Gastroesophageal sphincter (tissue), 3 donors: ENCODE measurements around the gene TLK2.
A peak's percentile ranks its signal among the peaks of the same experiment; 100 is the strongest.

Experiments used
- EP300 ChIP-seq: sonication (generic); formaldehyde crosslinking; IDR thresholded peaks from one replicate; pipeline ENCODE4 v1.6.1; 2017; ENCODE audit warnings: antibody characterized with exemption, mild to moderate bottlenecking
- POLR2A ChIP-seq, 2 donors: fragments of 450-650 bp; IDR thresholded peaks; one replicate each; pipeline ENCODE4 v1.6.1; 2017; ENCODE audit warnings: antibody characterized with exemption in 2 of 2, mild to moderate bottlenecking in 2 of 2, moderate library complexity in 1 of 2
- POLR2AphosphoS5 ChIP-seq: sonication (generic); formaldehyde crosslinking; IDR thresholded peaks from one replicate; pipeline ENCODE4 v1.6.1; 2017; ENCODE audit warnings: antibody characterized with exemption
- TF ChIP-seq, protein P1 (sequence below), 4 experiments: fragments of 200-600 bp in 2 of 4; fragments of 450-650 bp in 2 of 4; sonication (generic) in 1 of 4; IDR thresholded peaks; one replicate each; pipeline ENCODE4 v1.5.1; 2017 to 2019; ENCODE audit warnings: antibody characterized with exemption in 4 of 4, mild to moderate bottlenecking in 2 of 4, moderate library complexity in 2 of 4

DNA sequence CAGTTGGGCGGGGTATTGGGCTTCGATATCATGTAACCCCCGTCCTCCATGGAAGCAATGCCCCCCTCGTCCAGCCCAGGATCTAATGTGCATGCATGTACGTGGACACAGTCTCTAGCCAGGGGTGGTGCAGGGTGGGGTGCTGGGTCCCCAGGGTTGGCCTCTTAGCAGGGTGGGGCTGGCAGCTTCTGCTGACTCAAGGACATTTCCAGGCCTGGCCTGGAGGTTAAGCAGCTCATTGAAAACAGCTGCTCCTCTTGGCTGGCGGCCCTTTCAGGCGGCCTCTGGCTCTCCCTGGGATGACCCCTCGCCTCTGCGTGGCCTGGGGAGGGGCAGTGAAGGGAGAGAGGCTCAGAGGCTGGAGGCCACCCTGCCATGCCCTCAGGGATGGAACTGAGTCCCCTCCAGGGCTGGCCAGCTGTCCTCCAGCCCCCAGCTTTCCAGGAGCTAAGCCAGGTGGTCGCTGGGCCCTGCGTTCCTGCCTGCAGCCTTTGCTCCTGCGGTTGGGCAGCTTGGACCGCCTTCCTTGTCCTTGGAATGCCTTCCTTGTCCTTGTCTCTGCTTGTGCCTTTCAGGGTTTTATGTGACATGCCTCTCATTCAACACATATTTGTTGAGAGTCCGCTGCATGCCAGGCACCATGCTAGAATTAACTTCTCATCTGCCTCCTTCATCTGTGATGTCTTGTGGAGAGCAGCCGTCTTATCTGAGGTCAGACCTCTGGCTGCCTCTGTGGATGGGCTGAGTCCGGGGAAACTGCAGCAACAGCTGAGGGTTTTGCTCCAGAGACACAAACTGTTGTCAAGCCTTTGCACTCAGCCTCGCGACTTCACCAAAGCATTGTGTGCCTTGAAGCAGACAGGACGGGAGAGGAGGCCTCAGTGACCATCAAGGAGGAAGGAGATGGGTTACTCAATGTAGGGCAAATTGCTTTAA is 175.5 kb downstream of the TLK2 start:
- TF ChIP-seq EP300 (no peak), POLR2A (IDR thresholded peaks at IDR 0.05) (no peak), POLR2AphosphoS5 (peak; percentile 33)
- TF ChIP-seq, protein P1, sequence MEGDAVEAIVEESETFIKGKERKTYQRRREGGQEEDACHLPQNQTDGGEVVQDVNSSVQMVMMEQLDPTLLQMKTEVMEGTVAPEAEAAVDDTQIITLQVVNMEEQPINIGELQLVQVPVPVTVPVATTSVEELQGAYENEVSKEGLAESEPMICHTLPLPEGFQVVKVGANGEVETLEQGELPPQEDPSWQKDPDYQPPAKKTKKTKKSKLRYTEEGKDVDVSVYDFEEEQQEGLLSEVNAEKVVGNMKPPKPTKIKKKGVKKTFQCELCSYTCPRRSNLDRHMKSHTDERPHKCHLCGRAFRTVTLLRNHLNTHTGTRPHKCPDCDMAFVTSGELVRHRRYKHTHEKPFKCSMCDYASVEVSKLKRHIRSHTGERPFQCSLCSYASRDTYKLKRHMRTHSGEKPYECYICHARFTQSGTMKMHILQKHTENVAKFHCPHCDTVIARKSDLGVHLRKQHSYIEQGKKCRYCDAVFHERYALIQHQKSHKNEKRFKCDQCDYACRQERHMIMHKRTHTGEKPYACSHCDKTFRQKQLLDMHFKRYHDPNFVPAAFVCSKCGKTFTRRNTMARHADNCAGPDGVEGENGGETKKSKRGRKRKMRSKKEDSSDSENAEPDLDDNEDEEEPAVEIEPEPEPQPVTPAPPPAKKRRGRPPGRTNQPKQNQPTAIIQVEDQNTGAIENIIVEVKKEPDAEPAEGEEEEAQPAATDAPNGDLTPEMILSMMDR (IDR thresholded peaks at IDR 0.05) = no peak
